Measurements from ENCODE around the gene BEX4. TPM values are rescaled to one million over a fixed set of nuclear protein-coding genes. Genes with fewer than 3 reads are reported as not detected.
A peak's percentile ranks its signal among the peaks of the same experiment; 100 is the strongest.
"Not testable (repeated sequence)": the region's sequence is repeated elsewhere in the genome, so short reads cannot be mapped to it uniquely, and the experiment has no call there.

Gene BEX4
- polyA plus RNA-seq, 1 experiment: 21.1 TPM

- Histone ChIP-seq H3K9me3 (ENCODE audit: control insufficient read depth, insufficient read depth, low read length) (no peaks in the 10 kb centered on the region), H3K27ac (ENCODE audit: low read depth, low read length) (no peak overlapping the region), H3K4me3 (ENCODE audit: low read depth, low read length) (peak overlapping the region; percentile 59), H3K27me3 (ENCODE audit: control insufficient read depth, insufficient read depth, low read length) (peaks cover 9% of the 10 kb centered on the region)
- ChIA-PET POLR2A (no interaction called here), CTCF (interaction anchor here (0.9 kb wide), 1 partner anchor 250 kb away, joined by 5 read pairs; no protein-coding TSS in a partner anchor)
- no peak for TF ChIP-seq CTCF (IDR thresholded peaks at IDR 0.05; ENCODE audit: low read depth, low read length)
- no peak for DNase-seq (ENCODE audit: low read depth, low spot score)
Observed at GRCh38 chrX:103215425-103215991, 600 bp downstream of the BEX4 start.

- CTCF ChIA-PET: interaction anchor here (0.6 to 1.0 kb wide), 2 partner anchors 50 to 269 kb away, joined by 3 to 4 read pairs; no protein-coding TSS in a partner anchor
- H3K27ac ChIP-seq (ENCODE audit: low read depth, low read length): no peak overlapping the region
- no peak overlapping the region for H3K4me3 ChIP-seq (ENCODE audit: low read depth, low read length)
- no peak for TF ChIP-seq CTCF (IDR thresholded peaks at IDR 0.05; ENCODE audit: low read depth, low read length)
- no peak for DNase-seq (ENCODE audit: low read depth, low spot score)
- H3K9me3 ChIP-seq (ENCODE audit: control insufficient read depth, insufficient read depth, low read length): no peaks in the 10 kb centered on the region
- POLR2A ChIA-PET: no interaction called here
- peaks cover 12% of the 10 kb centered on the region for H3K27me3 ChIP-seq (ENCODE audit: control insufficient read depth, insufficient read depth, low read length)
Observed at GRCh38 chrX:103220511-103221323, 5.8 kb downstream of the BEX4 start.

DNA sequence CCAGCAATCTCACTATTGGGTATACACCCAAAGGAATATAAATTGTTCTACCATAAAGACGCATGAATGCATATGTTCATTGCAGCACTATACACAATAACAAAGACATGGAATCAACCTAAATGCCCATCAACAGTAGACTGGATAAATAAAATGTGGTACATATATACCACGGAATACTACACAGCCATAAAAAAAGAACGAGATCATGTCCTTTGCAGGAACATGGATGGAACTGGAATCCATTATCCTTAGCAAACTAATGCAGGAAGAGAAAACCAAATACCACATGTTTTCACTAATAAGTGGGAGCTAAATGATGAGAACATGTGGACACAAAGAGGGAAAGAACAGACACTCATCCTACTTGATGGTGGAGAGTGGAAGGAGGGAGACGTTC, 11.0 kb downstream of the BEX4 start:
- H3K27me3 ChIP-seq (ENCODE audit: control insufficient read depth, insufficient read depth, low read length); H3K27ac ChIP-seq (ENCODE audit: low read depth, low read length); H3K9me3 ChIP-seq (ENCODE audit: control insufficient read depth, insufficient read depth, low read length); DNase-seq (ENCODE audit: low read depth, low spot score); POLR2A ChIA-PET; CTCF ChIA-PET; H3K4me3 ChIP-seq (ENCODE audit: low read depth, low read length): not testable (repeated sequence)

GRCh38 chrX:103233263-103233662, 18.4 kb downstream of the BEX4 start:
- no peak overlapping the region for H3K4me3 ChIP-seq (ENCODE audit: low read depth, low read length)
- no peak for TF ChIP-seq CTCF (IDR thresholded peaks at IDR 0.05; ENCODE audit: low read depth, low read length)
- H3K27ac ChIP-seq (ENCODE audit: low read depth, low read length): no peak overlapping the region
- ChIA-PET CTCF (no interaction called here), POLR2A (no interaction called here)
- DNase-seq (ENCODE audit: low read depth, low spot score): no peak
- H3K27me3 ChIP-seq (ENCODE audit: control insufficient read depth, insufficient read depth, low read length): no peaks in the 10 kb centered on the region
- H3K9me3 ChIP-seq (ENCODE audit: control insufficient read depth, insufficient read depth, low read length): no peaks in the 10 kb centered on the region

- DNase-seq (ENCODE audit: low read depth, low spot score): no peak
- no peak for TF ChIP-seq CTCF (IDR thresholded peaks at IDR 0.05; ENCODE audit: low read depth, low read length)
- Histone ChIP-seq H3K27ac (ENCODE audit: low read depth, low read length) (no peak overlapping the region), H3K27me3 (ENCODE audit: control insufficient read depth, insufficient read depth, low read length) (no peaks in the 10 kb centered on the region), H3K4me3 (ENCODE audit: low read depth, low read length) (no peak overlapping the region), H3K9me3 (ENCODE audit: control insufficient read depth, insufficient read depth, low read length) (no peaks in the 10 kb centered on the region)
- ChIA-PET POLR2A (no interaction called here), CTCF (no interaction called here)
Observed at GRCh38 chrX:103234869-103235268, 20.0 kb downstream of the BEX4 start.

- H3K27ac ChIP-seq (ENCODE audit: low read depth, low read length); DNase-seq (ENCODE audit: low read depth, low spot score); CTCF ChIA-PET; H3K9me3 ChIP-seq (ENCODE audit: control insufficient read depth, insufficient read depth, low read length); H3K27me3 ChIP-seq (ENCODE audit: control insufficient read depth, insufficient read depth, low read length); H3K4me3 ChIP-seq (ENCODE audit: low read depth, low read length); POLR2A ChIA-PET: not testable (repeated sequence)
Observed at GRCh38 chrX:103235608-103236007, 20.7 kb downstream of the BEX4 start.

Data from AG04450 (cell line).